ENCODE data around the gene CPNE4. TPM values are rescaled to one million over a fixed set of nuclear protein-coding genes. Genes with fewer than 3 reads are reported as not detected.

CPNE4 gene
- total RNA-seq, 1 experiment from 2014 or later, result 1.9 TPM

GRCh38 chr3:131802029-131802428 is 232.8 kb downstream of the CPNE4 start:
- H3K27ac Mint-ChIP-seq, result no peak overlapping the region
- no peak for DNase-seq
- Histone ChIP-seq H2BK120ac (ENCODE audit: low read depth, low read length, poor library complexity, severe bottlenecking) (no peak overlapping the region), H3T11ph (ENCODE audit: low read length) (no peak overlapping the region), H3K18ac (ENCODE audit: insufficient read length, low read depth, low read length) (no peak overlapping the region), H3K79me2 (ENCODE audit: insufficient read depth, low read length) (no peaks in the 10 kb centered on the region), H3K14ac (ENCODE audit: insufficient read depth, low read length) (no peak overlapping the region), H3K23ac (ENCODE audit: insufficient read length, low read depth, low read length) (no peak overlapping the region), H3K9me3 (ENCODE audit: control insufficient read depth, low read depth, low read length) (no peaks in the 10 kb centered on the region), H3K79me1 (ENCODE audit: insufficient read depth, low read depth, low read length, poor library complexity, severe bottlenecking) (no peaks in the 10 kb centered on the region), H3K4me2 (ENCODE audit: insufficient read depth, insufficient read length, low read length) (no peak overlapping the region), H2AK5ac (ENCODE audit: insufficient read length, low read length) (no peak overlapping the region), H3K27me3 (ENCODE audit: insufficient read depth, low read length) (no peaks in the 10 kb centered on the region; the same call in 1 of the 2 replicates), H2BK20ac (ENCODE audit: low read depth, low read length, poor library complexity, severe bottlenecking) (no peak overlapping the region), H4K91ac (ENCODE audit: insufficient read length, low read depth, low read length) (no peak overlapping the region), H2BK5ac (ENCODE audit: insufficient read length, low read length) (no peak overlapping the region), H3K9ac (ENCODE audit: extremely low read depth, insufficient read length, low read length) (no peak overlapping the region), H4K5ac (ENCODE audit: insufficient read length, low read depth, low read length) (no peak overlapping the region), H4K8ac (replicated peaks; ENCODE audit: insufficient read length, low read depth, low read length) (no peak overlapping the region), H3K23me2 (ENCODE audit: insufficient read length, low read depth, low read length, poor library complexity, severe bottlenecking) (no peaks in the 10 kb centered on the region), H2AFZ (ENCODE audit: low read length) (no peak overlapping the region), H2BK12ac (ENCODE audit: insufficient read length, low read depth, low read length) (no peak overlapping the region), H3K4me1 (ENCODE audit: insufficient read depth, low read length) (no peaks in the 10 kb centered on the region), H3K4ac (ENCODE audit: low read depth, low read length) (no peak overlapping the region), H3K27ac (ENCODE audit: insufficient read length, low read depth, low read length) (no peak overlapping the region), H4K20me1 (ENCODE audit: control insufficient read depth, insufficient read depth, insufficient read length) (no peaks in the 10 kb centered on the region), H3K56ac (ENCODE audit: insufficient read length, low read depth, low read length) (no peak overlapping the region), H2BK15ac (ENCODE audit: low read depth, low read length) (no peak overlapping the region)
- no peak for TF ChIP-seq CTCF (conservative IDR thresholded peaks at IDR 0.05)
- no peaks in the 10 kb centered on the region for H3K9me3 Mint-ChIP-seq
- no peak overlapping the region for H3K4me3 Mint-ChIP-seq
- H3K36me3 Mint-ChIP-seq (ENCODE audit: insufficient read depth in 1 of 3, low read depth in 3 of 3), result no peaks in the 10 kb centered on the region
- no CpG with 5 or more reads among the region's 3 CpGs for WGBS (ENCODE audit: extremely low coverage, insufficient read length, low lambda C conversion rate)
- peaks cover 6% of the 10 kb centered on the region for H3K27me3 Mint-ChIP-seq (ENCODE audit: low read depth)
- peaks cover 17 to 18% of the 10 kb centered on the region in 2 experiments for H3K4me1 Mint-ChIP-seq
